Stomach (tissue), 4 donors: ENCODE measurements around the gene CDSN.
A peak's percentile ranks its signal among the peaks of the same experiment; 100 is the strongest.

ENCODE experiments used
- POLR2A ChIP-seq, 4 donors: fragments of 450-650 bp; IDR thresholded peaks; one replicate each; pipeline ENCODE4 v1.6.1; 2016; ENCODE audit warnings: antibody characterized with exemption in 4 of 4, control low read depth in 2 of 4, mild to moderate bottlenecking in 1 of 4, moderate library complexity in 1 of 4
- POLR2AphosphoS5 ChIP-seq, 3 donors: sonication (generic); formaldehyde crosslinking; IDR thresholded peaks; one replicate each; pipeline ENCODE4 v1.6.1; 2016; ENCODE audit warnings: antibody characterized with exemption in 3 of 3
- TF ChIP-seq, protein P1 (sequence below), 7 experiments: fragments of 450-650 bp in 4 of 7; fragments of 200-600 bp in 3 of 7; sonication (generic) in 3 of 7; IDR thresholded peaks; one replicate each; pipeline ENCODE4 v1.5.1; 2016 to 2019; ENCODE audit warnings: antibody characterized with exemption in 7 of 7, control low read depth in 2 of 7, mild to moderate bottlenecking in 1 of 7

- TF ChIP-seq, protein P1, sequence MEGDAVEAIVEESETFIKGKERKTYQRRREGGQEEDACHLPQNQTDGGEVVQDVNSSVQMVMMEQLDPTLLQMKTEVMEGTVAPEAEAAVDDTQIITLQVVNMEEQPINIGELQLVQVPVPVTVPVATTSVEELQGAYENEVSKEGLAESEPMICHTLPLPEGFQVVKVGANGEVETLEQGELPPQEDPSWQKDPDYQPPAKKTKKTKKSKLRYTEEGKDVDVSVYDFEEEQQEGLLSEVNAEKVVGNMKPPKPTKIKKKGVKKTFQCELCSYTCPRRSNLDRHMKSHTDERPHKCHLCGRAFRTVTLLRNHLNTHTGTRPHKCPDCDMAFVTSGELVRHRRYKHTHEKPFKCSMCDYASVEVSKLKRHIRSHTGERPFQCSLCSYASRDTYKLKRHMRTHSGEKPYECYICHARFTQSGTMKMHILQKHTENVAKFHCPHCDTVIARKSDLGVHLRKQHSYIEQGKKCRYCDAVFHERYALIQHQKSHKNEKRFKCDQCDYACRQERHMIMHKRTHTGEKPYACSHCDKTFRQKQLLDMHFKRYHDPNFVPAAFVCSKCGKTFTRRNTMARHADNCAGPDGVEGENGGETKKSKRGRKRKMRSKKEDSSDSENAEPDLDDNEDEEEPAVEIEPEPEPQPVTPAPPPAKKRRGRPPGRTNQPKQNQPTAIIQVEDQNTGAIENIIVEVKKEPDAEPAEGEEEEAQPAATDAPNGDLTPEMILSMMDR (IDR thresholded peaks at IDR 0.05), result no peak
- no peak for TF ChIP-seq POLR2A (IDR thresholded peaks at IDR 0.05)
- TF ChIP-seq POLR2AphosphoS5 (IDR thresholded peaks at IDR 0.05), result peak in 2 of 3 donors; percentile 53 to 78
Observed at GRCh38 chr6:31114541-31114878, 5.7 kb downstream of the CDSN start, which contains the start of gene PSORS1C1.
